Lower leg skin (tissue), 3 donors: ENCODE results near the gene MAP4K3.
"Not testable (repeated sequence)": the region's sequence is repeated elsewhere in the genome, so short reads cannot be mapped to it uniquely, and the experiment has no call there.

Experiments
- POLR2A ChIP-seq, 2 donors: fragments of 450-650 bp; IDR thresholded peaks; one replicate each; pipeline ENCODE4 v1.6.1; 2016 to 2017; ENCODE audit warnings: antibody characterized with exemption in 2 of 2, mild to moderate bottlenecking in 1 of 2, moderate library complexity in 1 of 2
- TF ChIP-seq, protein P1 (sequence below), 3 donors: fragments of 450-650 bp; IDR thresholded peaks; one replicate each; pipeline ENCODE4 v1.5.1; 2016; ENCODE audit warnings: antibody characterized with exemption in 3 of 3, mild to moderate bottlenecking in 3 of 3, moderate library complexity in 2 of 3

DNA sequence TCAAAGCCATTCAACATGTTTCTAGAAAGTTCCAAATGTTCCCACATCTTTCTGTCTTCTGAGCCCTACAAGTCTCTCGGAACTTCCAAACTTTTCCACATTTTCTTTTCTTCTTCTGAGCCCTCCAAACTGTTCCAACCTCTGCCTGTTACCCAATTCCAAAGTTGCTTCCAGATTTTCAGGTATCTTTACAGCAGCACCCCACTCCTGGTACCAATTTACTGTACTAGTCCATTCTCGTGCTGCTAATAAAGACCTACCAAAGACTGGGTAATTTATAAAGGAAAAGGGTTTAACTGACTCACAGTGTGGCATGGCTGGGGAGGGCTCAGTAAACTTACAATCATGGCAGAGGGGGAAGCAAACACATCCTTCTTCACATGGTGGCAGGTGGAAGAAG is 76.7 kb downstream of the MAP4K3 start:
- TF ChIP-seq, protein P1, sequence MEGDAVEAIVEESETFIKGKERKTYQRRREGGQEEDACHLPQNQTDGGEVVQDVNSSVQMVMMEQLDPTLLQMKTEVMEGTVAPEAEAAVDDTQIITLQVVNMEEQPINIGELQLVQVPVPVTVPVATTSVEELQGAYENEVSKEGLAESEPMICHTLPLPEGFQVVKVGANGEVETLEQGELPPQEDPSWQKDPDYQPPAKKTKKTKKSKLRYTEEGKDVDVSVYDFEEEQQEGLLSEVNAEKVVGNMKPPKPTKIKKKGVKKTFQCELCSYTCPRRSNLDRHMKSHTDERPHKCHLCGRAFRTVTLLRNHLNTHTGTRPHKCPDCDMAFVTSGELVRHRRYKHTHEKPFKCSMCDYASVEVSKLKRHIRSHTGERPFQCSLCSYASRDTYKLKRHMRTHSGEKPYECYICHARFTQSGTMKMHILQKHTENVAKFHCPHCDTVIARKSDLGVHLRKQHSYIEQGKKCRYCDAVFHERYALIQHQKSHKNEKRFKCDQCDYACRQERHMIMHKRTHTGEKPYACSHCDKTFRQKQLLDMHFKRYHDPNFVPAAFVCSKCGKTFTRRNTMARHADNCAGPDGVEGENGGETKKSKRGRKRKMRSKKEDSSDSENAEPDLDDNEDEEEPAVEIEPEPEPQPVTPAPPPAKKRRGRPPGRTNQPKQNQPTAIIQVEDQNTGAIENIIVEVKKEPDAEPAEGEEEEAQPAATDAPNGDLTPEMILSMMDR (IDR thresholded peaks at IDR 0.05): not testable (repeated sequence)
- not testable (repeated sequence) for TF ChIP-seq POLR2A (IDR thresholded peaks at IDR 0.05)
